Activated CD8-positive, alpha-beta memory T cell treated with anti-CD3 and anti-CD28 coated beads, Interleukin-2, amount 10 ng/mL, durations not matched to agents 7 days and 5 days (primary cell): ENCODE measurements around the gene IFRD2. TPM values are rescaled to one million over a fixed set of nuclear protein-coding genes. Genes with fewer than 3 reads are reported as not detected.

Source experiments
- ATAC-seq: fragments of 150-1000 bp; cut with Tn5 transposase; one replicate; pipeline ENCODE4 v1.10.0; 2021; ENCODE audit warnings: moderate library complexity
- CTCF ChIA-PET: fragments of 350-600 bp; sonication (Branson Sonifier 250); formaldehyde crosslinking; loops from one replicate; lab custom pipeline; 2021; ENCODE audit warnings: antibody characterized with exemption; lab: Charles Lee
- DNase-seq: peaks from one replicate; pipeline ENCODE4 v3.0.0-alpha.2; 2020
- H3K27ac Mint-ChIP-seq: one replicate; pipeline ENCODE4 v1.8.0; 2021; ENCODE audit warnings: mild to moderate bottlenecking, mixed read lengths
- H3K27me3 Mint-ChIP-seq: one replicate; pipeline ENCODE4 v1.8.0; 2021; ENCODE audit warnings: mixed read lengths
- H3K36me3 Mint-ChIP-seq: one replicate; pipeline ENCODE4 v1.8.0; 2021; ENCODE audit warnings: mild to moderate bottlenecking, mixed read lengths
- H3K4me1 Mint-ChIP-seq: one replicate; pipeline ENCODE4 v1.8.0; 2021; ENCODE audit warnings: mixed read lengths
- H3K4me3 Mint-ChIP-seq: one replicate; pipeline ENCODE4 v1.8.0; 2021; ENCODE audit warnings: mild to moderate bottlenecking, moderate library complexity, mixed read lengths
- H3K9me3 Mint-ChIP-seq: one replicate; pipeline ENCODE4 v1.8.0; 2022; ENCODE audit warnings: low read depth, mixed read lengths
- total RNA-seq, 2 experiments: library from RNA; stranded (reverse); gene quantifications; one replicate each; pipeline ENCODE4 v1.2.3, GENCODE V29; 2021

IFRD2 gene
- total RNA-seq, 2 experiments from 2014 or later = 74.8 to 103 TPM

DNA sequence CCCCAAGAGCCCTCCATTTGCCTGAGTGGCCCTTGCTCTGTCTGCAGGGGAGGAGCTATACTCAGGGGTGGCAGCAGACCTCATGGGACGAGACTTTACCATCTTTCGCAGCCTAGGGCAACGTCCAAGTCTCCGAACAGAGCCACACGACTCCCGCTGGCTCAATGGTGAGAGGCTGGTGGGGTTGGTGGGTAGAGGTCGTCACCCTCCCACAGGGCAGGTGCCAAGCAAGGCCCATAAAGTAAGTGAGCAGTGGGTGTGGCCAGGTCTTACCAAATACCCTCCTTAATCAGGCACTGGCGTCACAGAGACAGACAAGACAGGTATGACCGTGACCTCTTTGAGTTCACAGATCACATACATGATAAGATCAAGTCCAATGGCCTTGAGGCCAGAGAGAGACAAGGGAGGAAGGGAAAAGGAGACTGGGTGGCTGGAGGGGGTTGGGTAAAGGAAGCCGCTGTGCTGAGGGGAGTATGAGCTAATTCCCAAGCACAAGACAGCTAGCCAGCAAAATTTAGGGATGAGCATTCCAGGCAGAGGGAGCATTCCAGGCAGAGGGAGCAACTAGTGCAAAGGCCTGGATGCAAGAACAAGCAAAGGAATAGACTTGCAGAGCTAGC, 20.8 kb downstream of the IFRD2 start:
- no peaks in the 10 kb centered on the region for H3K36me3 Mint-ChIP-seq
- H3K4me1 Mint-ChIP-seq = peaks cover 32% of the 10 kb centered on the region
- H3K27me3 Mint-ChIP-seq = peaks cover 56% of the 10 kb centered on the region
- CTCF ChIA-PET = interaction anchor here (0.6 to 7.4 kb wide), 15 partner anchors 8 to 509 kb away, joined by 3 to 84 read pairs (median 4); partner anchors contain the start of genes GNAI2 and IFRD2
- H3K4me3 Mint-ChIP-seq = no peak overlapping the region
- DNase-seq (no peak), ATAC-seq (no peak)
- no peaks in the 10 kb centered on the region for H3K9me3 Mint-ChIP-seq
- no peak overlapping the region for H3K27ac Mint-ChIP-seq

DNA sequence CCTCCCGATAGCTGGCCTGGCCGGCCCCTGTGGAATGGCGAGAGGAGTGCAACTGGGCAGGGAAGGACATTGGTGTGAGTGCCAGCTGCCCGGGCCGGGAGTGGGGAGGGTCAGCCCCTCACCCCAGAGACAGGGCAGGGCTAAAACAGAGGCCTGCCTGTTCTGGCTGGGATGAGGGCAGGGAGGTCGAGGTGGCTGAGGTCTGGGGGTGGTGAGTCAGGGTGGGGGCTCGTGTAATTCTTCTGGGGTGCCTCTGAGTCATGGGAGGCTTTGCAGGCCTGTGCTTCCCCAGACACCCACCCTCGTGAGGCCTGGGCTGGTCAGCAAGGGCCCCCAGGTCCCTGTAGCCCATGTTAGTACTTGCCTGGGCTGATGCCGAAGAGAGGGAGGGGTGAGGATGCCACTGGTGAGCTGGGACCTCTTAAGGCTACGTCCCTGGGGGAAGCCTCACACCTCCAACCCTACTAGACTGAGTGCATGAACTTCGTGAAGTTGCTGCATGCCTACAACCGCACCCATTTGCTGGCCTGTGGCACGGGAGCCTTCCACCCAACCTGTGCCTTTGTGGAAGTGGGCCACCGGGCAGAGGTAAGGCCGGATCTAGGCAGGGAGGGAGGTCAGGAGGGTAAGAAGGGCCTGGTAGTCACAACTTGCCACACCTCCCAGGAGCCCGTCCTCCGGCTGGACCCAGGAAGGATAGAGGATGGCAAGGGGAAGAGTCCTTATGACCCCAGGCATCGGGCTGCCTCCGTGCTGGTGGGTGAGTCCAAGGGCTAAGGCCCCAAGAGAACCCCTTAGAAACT, 21.6 kb downstream of the IFRD2 start:
- H3K4me1 Mint-ChIP-seq = peaks cover 26% of the 10 kb centered on the region
- DNase-seq = no peak
- H3K27me3 Mint-ChIP-seq = peaks cover 56% of the 10 kb centered on the region
- ATAC-seq = no peak
- no peaks in the 10 kb centered on the region for H3K9me3 Mint-ChIP-seq
- no peaks in the 10 kb centered on the region for H3K36me3 Mint-ChIP-seq
- CTCF ChIA-PET = interaction anchor here (1.0 to 7.4 kb wide), 7 partner anchors 10 to 81 kb away, joined by 3 to 84 read pairs (median 22); no protein-coding TSS in a partner anchor
- no peak overlapping the region for H3K4me3 Mint-ChIP-seq
- H3K27ac Mint-ChIP-seq = no peak overlapping the region

DNA sequence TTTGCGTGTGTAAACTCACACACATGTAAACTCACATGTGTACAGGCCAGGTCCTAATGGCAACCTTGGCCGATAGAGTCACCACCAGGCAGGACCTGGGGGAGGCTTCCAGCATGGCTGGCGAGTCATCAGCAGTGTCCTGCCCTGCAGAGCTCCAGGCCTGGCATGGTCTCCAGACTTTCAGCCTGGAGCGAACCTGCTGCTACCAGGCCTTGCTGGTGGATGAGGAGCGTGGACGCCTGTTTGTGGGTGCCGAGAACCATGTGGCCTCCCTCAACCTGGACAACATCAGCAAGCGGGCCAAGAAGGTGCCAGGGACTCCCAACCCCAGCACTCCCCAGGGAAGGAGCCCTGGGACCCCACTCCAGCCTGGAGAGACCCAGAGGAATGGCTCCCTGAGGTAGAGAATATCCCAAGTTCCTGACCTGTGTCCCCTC, 22.2 kb downstream of the IFRD2 start:
- Mint-ChIP-seq H3K36me3 (no peaks in the 10 kb centered on the region), H3K4me3 (no peak overlapping the region), H3K27ac (no peak overlapping the region), H3K27me3 (peaks cover 50% of the 10 kb centered on the region), H3K9me3 (no peaks in the 10 kb centered on the region), H3K4me1 (peaks cover 20% of the 10 kb centered on the region)
- CTCF ChIA-PET = interaction anchor here (1.0 to 7.4 kb wide), 5 partner anchors 10 to 76 kb away, joined by 3 to 84 read pairs (median 33); no protein-coding TSS in a partner anchor
- DNase-seq (no peak), ATAC-seq (no peak)

DNA sequence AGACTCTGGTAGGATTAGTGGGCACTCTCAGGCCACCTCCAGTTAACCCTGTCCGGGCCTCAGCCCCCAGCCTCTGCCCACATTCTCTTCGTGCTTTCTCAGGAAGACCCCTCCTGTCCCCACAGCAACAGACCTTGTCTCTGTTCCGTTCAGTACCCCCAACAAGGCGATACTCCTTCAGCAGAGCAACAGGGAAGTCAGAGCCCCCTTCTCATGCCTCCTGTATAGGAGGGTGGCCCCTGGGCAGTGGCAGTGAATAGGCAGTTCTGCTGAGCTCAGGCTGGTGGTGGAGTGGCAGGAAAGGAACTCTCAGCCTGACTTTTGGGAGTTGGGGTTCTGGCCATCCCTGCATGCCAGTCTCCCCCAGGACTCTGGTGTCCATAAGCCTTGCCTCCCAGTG, 22.8 kb downstream of the IFRD2 start:
- Mint-ChIP-seq H3K36me3 (no peaks in the 10 kb centered on the region), H3K27me3 (peaks cover 44% of the 10 kb centered on the region), H3K4me1 (peaks cover 17% of the 10 kb centered on the region), H3K4me3 (no peak overlapping the region), H3K9me3 (no peaks in the 10 kb centered on the region), H3K27ac (no peak overlapping the region)
- ATAC-seq (no peak), DNase-seq (no peak)
- CTCF ChIA-PET = interaction anchor here (1.0 to 7.4 kb wide), 4 partner anchors 9 to 75 kb away, joined by 3 to 84 read pairs (median 46); no protein-coding TSS in a partner anchor

DNA sequence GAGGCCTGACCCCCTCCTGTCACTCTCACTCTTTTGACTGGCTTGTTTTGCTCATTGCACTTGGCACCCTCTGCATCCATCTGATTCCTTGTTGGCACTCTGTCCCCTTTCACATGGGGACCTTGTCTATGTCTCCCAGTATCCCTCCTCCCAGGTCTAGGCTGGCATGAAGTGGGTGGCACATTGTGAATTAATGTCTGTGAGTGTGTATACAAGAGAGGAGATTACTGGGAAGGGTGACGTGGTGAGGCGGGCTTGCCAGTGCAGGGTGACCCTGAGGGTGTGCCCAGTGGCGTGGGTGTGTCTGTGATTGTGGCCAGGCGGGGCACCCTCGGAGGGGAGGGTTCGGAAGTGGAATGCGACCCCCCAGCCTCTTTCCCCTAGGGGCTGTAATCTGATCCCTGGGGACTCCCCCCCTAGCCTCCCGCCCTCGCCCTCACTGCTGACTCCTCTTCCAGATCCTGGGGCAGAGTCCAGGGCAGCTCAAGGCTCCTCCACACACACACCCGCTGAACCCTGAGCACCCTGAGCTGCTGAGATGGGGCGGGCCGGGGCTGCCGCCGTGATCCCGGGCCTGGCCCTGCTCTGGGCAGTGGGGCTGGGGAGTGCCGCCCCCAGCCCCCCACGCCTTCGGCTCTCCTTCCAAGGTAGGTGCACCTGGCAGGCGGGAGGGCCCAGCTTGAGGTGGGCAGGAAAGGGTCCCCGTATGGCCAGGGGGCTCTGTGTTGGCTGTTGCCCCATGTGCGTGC, 23.4 kb downstream of the IFRD2 start, which contains the start of gene SEMA3B:
Gene SEMA3B (plus strand): TSS at position 445 of the 749 bp plus-strand sequence. CDS start 94 bp downstream, at position 539.
- H3K9me3 Mint-ChIP-seq = no peaks in the 10 kb centered on the region
- CTCF ChIA-PET = interaction anchor here (6.9 to 7.4 kb wide), 2 partner anchors 42 to 74 kb away, joined by 58 to 84 read pairs; no protein-coding TSS in a partner anchor
- H3K4me3 Mint-ChIP-seq = no peak within 1 kb of the TSS
- no peak for DNase-seq
- H3K36me3 Mint-ChIP-seq = no peaks in the 10 kb centered on the region
- peaks cover 11% of the 10 kb centered on the region for H3K4me1 Mint-ChIP-seq
- H3K27me3 Mint-ChIP-seq = peaks cover 38% of the 10 kb centered on the region
- no peak for ATAC-seq
- no peak within 1 kb of the TSS for H3K27ac Mint-ChIP-seq

DNA sequence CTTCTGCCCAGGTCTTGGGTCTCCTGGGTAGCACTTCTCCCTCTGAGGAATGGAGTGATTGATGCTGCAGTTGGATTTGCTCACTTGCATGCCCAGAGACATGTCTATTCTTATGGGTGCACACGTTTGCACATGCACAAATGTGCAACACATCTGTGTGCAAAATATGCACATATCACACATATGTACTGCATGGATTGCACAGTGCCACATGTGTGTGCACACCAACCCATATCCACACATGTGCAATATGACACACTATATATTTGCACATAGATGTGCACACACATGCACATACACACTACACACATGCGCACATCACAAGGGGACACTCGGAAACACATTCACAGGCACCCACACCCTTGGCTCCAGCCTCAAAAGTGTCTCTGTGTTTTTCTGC, 24.0 kb downstream of the IFRD2 start:
- no peaks in the 10 kb centered on the region for H3K9me3 Mint-ChIP-seq
- H3K27ac Mint-ChIP-seq = no peak overlapping the region
- no peaks in the 10 kb centered on the region for H3K36me3 Mint-ChIP-seq
- H3K27me3 Mint-ChIP-seq = peaks cover 35% of the 10 kb centered on the region
- CTCF ChIA-PET = interaction anchor here (2.4 to 7.4 kb wide), 2 partner anchors 42 to 74 kb away, joined by 14 to 58 read pairs; no protein-coding TSS in a partner anchor
- H3K4me1 Mint-ChIP-seq = peaks cover 8% of the 10 kb centered on the region
- no peak overlapping the region for H3K4me3 Mint-ChIP-seq
- ATAC-seq = no peak
- DNase-seq = no peak

DNA sequence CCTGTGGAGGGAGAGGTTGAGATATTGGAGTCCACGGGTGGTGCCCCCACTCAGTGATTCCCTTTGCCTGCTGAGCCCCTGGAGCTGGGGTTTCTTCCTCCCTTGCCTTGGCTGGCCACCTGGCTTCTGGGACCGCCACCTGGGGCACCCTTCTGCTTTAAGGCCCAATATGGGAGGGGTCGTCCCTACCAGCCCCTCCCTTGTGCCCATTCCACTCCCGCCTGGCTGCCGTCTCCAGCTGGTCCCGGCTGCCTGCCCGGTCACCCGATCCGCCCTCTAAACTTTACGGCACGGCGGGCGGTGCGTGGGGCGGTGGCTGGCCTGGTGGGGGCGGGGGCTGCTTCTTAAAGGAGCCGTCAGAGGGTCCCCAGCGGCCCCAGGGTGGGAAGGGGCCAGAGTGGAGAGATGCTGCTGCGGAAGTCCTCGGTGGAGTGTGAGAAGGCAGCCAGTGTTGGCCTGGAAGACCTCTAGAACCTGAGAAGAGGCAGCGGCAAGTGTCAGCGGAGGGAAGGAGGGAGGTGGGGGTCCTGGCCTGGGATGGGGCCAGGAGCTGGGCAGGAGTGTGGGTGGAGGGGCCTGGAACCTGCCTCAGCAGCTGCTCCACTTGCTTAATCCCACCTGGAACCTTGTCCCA, 24.8 kb downstream of the IFRD2 start:
- no peak overlapping the region for H3K4me3 Mint-ChIP-seq
- H3K4me1 Mint-ChIP-seq = peaks cover 3% of the 10 kb centered on the region
- CTCF ChIA-PET = interaction anchor here (1.4 to 7.4 kb wide), 3 partner anchors 39 to 73 kb away, joined by 5 to 58 read pairs (median 14); no protein-coding TSS in a partner anchor

DNA sequence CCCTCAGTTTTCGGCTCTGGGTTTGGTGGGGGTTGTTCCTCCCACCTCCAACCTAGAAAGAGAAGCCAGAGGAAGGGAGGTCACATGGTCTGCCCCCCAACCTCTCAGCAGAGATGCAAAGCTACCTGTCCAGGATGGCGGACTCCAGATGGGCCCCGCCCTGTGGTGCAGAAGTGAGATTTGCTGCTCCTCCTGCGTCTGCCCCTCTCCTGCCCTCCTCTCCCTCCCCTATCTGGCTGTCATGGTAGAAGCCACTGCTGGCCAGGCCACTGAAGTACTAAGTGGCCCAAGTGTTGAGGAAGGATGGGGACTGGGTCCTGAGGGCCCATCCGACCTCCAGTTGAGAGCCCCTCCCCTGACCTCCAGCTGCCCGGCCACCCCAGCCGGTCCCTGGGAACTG, 25.4 kb downstream of the IFRD2 start:
- CTCF ChIA-PET = interaction anchor here (1.0 to 7.4 kb wide), 4 partner anchors 25 to 72 kb away, joined by 4 to 58 read pairs (median 10); partner anchors contain the start of gene IFRD2
- no peak overlapping the region for H3K4me3 Mint-ChIP-seq
- ATAC-seq (no peak), DNase-seq (no peak)
- H3K9me3 Mint-ChIP-seq = no peaks in the 10 kb centered on the region
- H3K27me3 Mint-ChIP-seq = peaks cover 30% of the 10 kb centered on the region
- no peak overlapping the region for H3K27ac Mint-ChIP-seq
- peaks cover 3% of the 10 kb centered on the region for H3K4me1 Mint-ChIP-seq
- no peaks in the 10 kb centered on the region for H3K36me3 Mint-ChIP-seq

More for the DNA sequence above, 24.8 kb downstream of the IFRD2 start:
- peaks cover 30% of the 10 kb centered on the region for H3K27me3 Mint-ChIP-seq
- H3K27ac Mint-ChIP-seq = no peak overlapping the region
- no peaks in the 10 kb centered on the region for H3K9me3 Mint-ChIP-seq
- H3K36me3 Mint-ChIP-seq = no peaks in the 10 kb centered on the region
- ATAC-seq (no peak), DNase-seq (no peak)

DNA sequence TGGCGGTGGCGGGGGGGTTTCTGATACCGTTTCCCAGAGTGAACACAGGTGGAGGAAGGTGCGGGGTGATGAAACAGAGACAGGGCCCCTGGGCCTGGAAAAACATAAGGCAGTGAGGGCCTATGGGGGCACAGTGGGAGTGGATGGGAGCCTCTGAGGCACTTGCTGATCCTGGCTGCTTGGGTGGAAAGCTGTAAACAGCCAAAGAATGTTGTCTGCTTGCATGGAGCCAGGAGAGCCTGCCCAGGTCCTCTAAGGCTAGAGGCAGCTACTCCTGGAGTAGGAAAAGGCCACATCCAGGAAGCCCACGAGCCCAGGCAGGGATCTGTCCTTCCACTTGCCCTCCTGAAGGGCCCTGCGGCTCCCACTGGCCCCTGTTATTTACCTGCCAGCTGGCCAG, 26.2 kb downstream of the IFRD2 start:
- Mint-ChIP-seq H3K36me3 (no peaks in the 10 kb centered on the region), H3K4me1 (peaks cover 2% of the 10 kb centered on the region), H3K4me3 (no peak overlapping the region), H3K27me3 (peaks cover 30% of the 10 kb centered on the region), H3K27ac (no peak overlapping the region), H3K9me3 (no peaks in the 10 kb centered on the region)
- CTCF ChIA-PET = interaction anchor here (1.0 to 7.4 kb wide), 5 partner anchors 13 to 72 kb away, joined by 3 to 58 read pairs (median 5); partner anchors contain the start of genes IFRD2 and LSMEM2
- no peak for ATAC-seq
- DNase-seq = no peak

DNA sequence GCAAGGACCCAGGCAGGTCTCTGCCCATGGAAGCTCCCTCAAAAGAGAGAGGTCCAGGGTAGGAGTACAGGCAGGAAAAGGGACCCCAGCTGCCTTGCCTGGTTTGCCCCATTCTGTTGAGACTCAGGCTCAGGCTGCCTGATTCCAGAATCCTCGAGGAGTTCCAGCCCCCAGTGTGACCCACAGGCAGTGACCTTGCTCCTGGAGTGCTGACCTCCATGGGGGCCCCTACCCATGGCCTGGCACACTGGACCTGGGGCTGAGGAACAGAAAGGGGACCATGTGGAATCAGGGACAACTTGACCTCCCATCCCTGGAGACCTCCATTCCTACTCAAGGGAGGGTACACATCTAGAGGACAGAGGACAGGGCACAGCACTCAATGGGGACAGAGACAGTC, 26.7 kb downstream of the IFRD2 start:
- peaks cover 30% of the 10 kb centered on the region for H3K27me3 Mint-ChIP-seq
- ATAC-seq (no peak), DNase-seq (no peak)
- CTCF ChIA-PET = interaction anchor here (0.7 to 7.4 kb wide), 3 partner anchors 13 to 71 kb away, joined by 3 to 58 read pairs (median 3); partner anchors contain the start of gene LSMEM2
- peaks cover 2% of the 10 kb centered on the region for H3K4me1 Mint-ChIP-seq
- H3K9me3 Mint-ChIP-seq = no peaks in the 10 kb centered on the region
- H3K36me3 Mint-ChIP-seq = no peaks in the 10 kb centered on the region
- H3K27ac Mint-ChIP-seq = no peak overlapping the region
- no peak overlapping the region for H3K4me3 Mint-ChIP-seq

DNA sequence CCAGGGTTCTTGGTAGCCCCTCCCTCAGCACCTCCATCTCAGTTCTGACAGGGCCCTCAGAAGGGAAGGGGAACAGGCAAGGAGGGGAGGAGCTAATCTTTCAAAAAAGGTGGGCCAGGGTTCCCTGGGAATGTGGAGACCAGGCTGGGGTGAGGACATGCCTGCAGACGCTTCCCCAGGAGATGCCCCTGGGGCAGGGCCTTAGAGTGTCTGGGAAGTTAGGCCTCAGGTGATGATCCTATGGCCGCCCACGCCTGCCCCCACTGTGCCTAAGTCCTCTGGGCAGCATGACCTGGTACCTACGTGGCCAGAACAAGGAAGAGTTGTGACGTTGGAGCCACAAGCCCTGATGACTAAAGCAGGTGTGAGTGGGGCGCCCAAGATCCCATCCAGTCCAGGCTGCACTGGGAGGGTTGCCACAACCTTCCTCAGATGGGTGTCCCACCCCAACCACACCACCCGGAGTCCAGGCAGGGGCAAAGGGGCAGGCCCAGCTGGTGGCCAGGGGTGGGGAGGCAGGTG, 27.2 kb downstream of the IFRD2 start:
- DNase-seq = no peak
- no peaks in the 10 kb centered on the region for H3K36me3 Mint-ChIP-seq
- no peak overlapping the region for H3K4me3 Mint-ChIP-seq
- CTCF ChIA-PET = interaction anchor here (0.7 to 2.4 kb wide), 4 partner anchors 10 to 39 kb away, joined by 3 to 14 read pairs (median 6); partner anchors contain the start of gene LSMEM2
- no peak for ATAC-seq
- H3K4me1 Mint-ChIP-seq = peaks cover 3% of the 10 kb centered on the region
- no peak overlapping the region for H3K27ac Mint-ChIP-seq
- no peaks in the 10 kb centered on the region for H3K9me3 Mint-ChIP-seq
- peaks cover 30% of the 10 kb centered on the region for H3K27me3 Mint-ChIP-seq
